Measurements from ENCODE around the gene RIN2. TPM values are rescaled to one million over a fixed set of nuclear protein-coding genes. Genes with fewer than 3 reads are reported as not detected.

The RIN2 gene
- total and polyA plus RNA-seq, 2 experiments from 2014 or later, result 0.08 to 1.4 TPM

- Histone ChIP-seq H3K27me3 (ENCODE audit: insufficient read depth) (no peaks in the 10 kb centered on the region), H3K36me3 (ENCODE audit: insufficient read depth) (no peaks in the 10 kb centered on the region), H3F3A (replicated peaks; ENCODE audit: low read depth) (no peaks in the 10 kb centered on the region), H3K27ac (ENCODE audit: low read depth) (no peak overlapping the region), H3K4me3 (no peak overlapping the region), H3K79me2 (replicated peaks; ENCODE audit: insufficient read depth) (no peaks in the 10 kb centered on the region), H4K20me1 (replicated peaks; ENCODE audit: insufficient read depth) (no peaks in the 10 kb centered on the region), H3K4me1 (ENCODE audit: insufficient read depth) (no peaks in the 10 kb centered on the region), H3K9me2 (ENCODE audit: insufficient read depth) (no peaks in the 10 kb centered on the region), H2AFZ (no peak overlapping the region), H3K4me2 (no peak overlapping the region)
- peaks cover 8% of the 10 kb centered on the region; the same call in 2 of the 3 replicates for H3K4me1 Mint-ChIP-seq
- no peak for TF ChIP-seq POLR2AphosphoS5 (IDR thresholded peaks at IDR 0.05; ENCODE audit: low read depth)
- TF ChIP-seq CREB1 (CRISPR knock-in tag; IDR thresholded peaks at IDR 0.05; ENCODE audit: low read depth), result no peak
- no peak overlapping the region for H3K27ac Mint-ChIP-seq
- no peaks in the 10 kb centered on the region for H3K36me3 Mint-ChIP-seq (ENCODE audit: low read depth)
- no peaks in the 10 kb centered on the region for H3K9me3 Mint-ChIP-seq
- DNase-seq (ENCODE audit: low spot score) (no peak), ATAC-seq (no peak)
- H3K4me3 Mint-ChIP-seq, result no peak overlapping the region
- peaks cover 2% of the 10 kb centered on the region for H3K27me3 Mint-ChIP-seq (ENCODE audit: insufficient read depth, low read depth, poor library complexity)
Observed at GRCh38 chr20:19737025-19737424, 21.0 kb upstream of the RIN2 start.

DNA sequence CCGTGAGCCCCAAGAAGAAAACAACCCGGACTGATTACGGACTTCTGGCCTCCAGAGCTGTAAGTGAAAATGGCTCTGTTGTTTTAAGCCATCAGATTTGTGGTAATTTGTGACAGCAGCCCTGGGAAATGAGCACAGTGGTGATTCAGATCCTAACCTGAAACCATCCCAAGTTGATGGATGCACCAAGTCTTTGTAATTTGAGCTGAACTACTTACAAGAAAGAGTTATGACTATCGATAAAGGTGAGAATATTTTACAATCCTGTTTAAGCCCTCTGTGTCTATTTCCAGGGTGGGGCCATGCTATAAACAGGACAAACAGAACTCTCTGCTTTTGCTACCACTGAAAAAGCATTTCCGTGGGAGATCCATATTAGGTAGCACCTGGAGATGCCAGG is 19.1 kb upstream of the RIN2 start:
- no peak for DNase-seq (ENCODE audit: low spot score)
- H3K27me3 Mint-ChIP-seq (ENCODE audit: insufficient read depth, low read depth, poor library complexity), result peaks cover 3% of the 10 kb centered on the region
- no peak overlapping the region for H3K4me3 Mint-ChIP-seq
- no peaks in the 10 kb centered on the region for H3K36me3 ChIP-seq (ENCODE audit: insufficient read depth)
- no peak overlapping the region for H2AFZ ChIP-seq
- H3F3A ChIP-seq (replicated peaks; ENCODE audit: low read depth), result no peaks in the 10 kb centered on the region
- no peak overlapping the region for H3K27ac Mint-ChIP-seq
- no peaks in the 10 kb centered on the region for H3K9me3 Mint-ChIP-seq
- H3K4me1 Mint-ChIP-seq, result peaks cover 22% of the 10 kb centered on the region
- no peaks in the 10 kb centered on the region for H3K79me2 ChIP-seq (replicated peaks; ENCODE audit: insufficient read depth)
- H3K4me3 ChIP-seq, result no peak overlapping the region
- no peak for ATAC-seq
- no peak overlapping the region for H3K27ac ChIP-seq (ENCODE audit: low read depth)
- H3K9me2 ChIP-seq (ENCODE audit: insufficient read depth), result peaks cover 2% of the 10 kb centered on the region; the same call in 1 of the 2 replicates
- H3K36me3 Mint-ChIP-seq (ENCODE audit: low read depth), result no peaks in the 10 kb centered on the region
- TF ChIP-seq ZNF114 (CRISPR knock-in tag; IDR thresholded peaks at IDR 0.05), result no peak
- no peaks in the 10 kb centered on the region for H3K4me1 ChIP-seq (ENCODE audit: insufficient read depth)
- H3K4me2 ChIP-seq, result no peak overlapping the region
- no peaks in the 10 kb centered on the region for H4K20me1 ChIP-seq (replicated peaks; ENCODE audit: insufficient read depth)
- H3K27me3 ChIP-seq (ENCODE audit: insufficient read depth), result no peaks in the 10 kb centered on the region

GRCh38 chr20:19739351-19739750 is 18.7 kb upstream of the RIN2 start:
- no peak for ATAC-seq
- no peak overlapping the region for H3K27ac Mint-ChIP-seq
- Histone ChIP-seq H3K4me2 (no peak overlapping the region), H2AFZ (no peak overlapping the region), H3K9me2 (ENCODE audit: insufficient read depth) (peaks cover 6% of the 10 kb centered on the region; the same call in 1 of the 2 replicates), H3K4me3 (no peak overlapping the region), H3K36me3 (ENCODE audit: insufficient read depth) (no peaks in the 10 kb centered on the region), H4K20me1 (replicated peaks; ENCODE audit: insufficient read depth) (no peaks in the 10 kb centered on the region), H3K27ac (ENCODE audit: low read depth) (no peak overlapping the region), H3K4me1 (ENCODE audit: insufficient read depth) (no peaks in the 10 kb centered on the region), H3K27me3 (ENCODE audit: insufficient read depth) (no peaks in the 10 kb centered on the region), H3K79me2 (replicated peaks; ENCODE audit: insufficient read depth) (no peaks in the 10 kb centered on the region), H3F3A (replicated peaks; ENCODE audit: low read depth) (no peaks in the 10 kb centered on the region)
- no peak overlapping the region for H3K4me3 Mint-ChIP-seq
- H3K36me3 Mint-ChIP-seq (ENCODE audit: low read depth), result no peaks in the 10 kb centered on the region; the same call in 2 of the 3 replicates
- H3K4me1 Mint-ChIP-seq, result peaks cover 24% of the 10 kb centered on the region
- H3K9me3 Mint-ChIP-seq, result no peaks in the 10 kb centered on the region; the same call in 2 of the 3 replicates
- DNase-seq (ENCODE audit: low spot score), result no peak
- H3K27me3 Mint-ChIP-seq (ENCODE audit: insufficient read depth, low read depth, poor library complexity), result peaks cover 3% of the 10 kb centered on the region
- TF ChIP-seq, protein P1, sequence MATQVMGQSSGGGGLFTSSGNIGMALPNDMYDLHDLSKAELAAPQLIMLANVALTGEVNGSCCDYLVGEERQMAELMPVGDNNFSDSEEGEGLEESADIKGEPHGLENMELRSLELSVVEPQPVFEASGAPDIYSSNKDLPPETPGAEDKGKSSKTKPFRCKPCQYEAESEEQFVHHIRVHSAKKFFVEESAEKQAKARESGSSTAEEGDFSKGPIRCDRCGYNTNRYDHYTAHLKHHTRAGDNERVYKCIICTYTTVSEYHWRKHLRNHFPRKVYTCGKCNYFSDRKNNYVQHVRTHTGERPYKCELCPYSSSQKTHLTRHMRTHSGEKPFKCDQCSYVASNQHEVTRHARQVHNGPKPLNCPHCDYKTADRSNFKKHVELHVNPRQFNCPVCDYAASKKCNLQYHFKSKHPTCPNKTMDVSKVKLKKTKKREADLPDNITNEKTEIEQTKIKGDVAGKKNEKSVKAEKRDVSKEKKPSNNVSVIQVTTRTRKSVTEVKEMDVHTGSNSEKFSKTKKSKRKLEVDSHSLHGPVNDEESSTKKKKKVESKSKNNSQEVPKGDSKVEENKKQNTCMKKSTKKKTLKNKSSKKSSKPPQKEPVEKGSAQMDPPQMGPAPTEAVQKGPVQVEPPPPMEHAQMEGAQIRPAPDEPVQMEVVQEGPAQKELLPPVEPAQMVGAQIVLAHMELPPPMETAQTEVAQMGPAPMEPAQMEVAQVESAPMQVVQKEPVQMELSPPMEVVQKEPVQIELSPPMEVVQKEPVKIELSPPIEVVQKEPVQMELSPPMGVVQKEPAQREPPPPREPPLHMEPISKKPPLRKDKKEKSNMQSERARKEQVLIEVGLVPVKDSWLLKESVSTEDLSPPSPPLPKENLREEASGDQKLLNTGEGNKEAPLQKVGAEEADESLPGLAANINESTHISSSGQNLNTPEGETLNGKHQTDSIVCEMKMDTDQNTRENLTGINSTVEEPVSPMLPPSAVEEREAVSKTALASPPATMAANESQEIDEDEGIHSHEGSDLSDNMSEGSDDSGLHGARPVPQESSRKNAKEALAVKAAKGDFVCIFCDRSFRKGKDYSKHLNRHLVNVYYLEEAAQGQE (IDR thresholded peaks at IDR 0.05; ENCODE audit: unreplicated experiment), result no peak
- TF ChIP-seq, protein P2, sequence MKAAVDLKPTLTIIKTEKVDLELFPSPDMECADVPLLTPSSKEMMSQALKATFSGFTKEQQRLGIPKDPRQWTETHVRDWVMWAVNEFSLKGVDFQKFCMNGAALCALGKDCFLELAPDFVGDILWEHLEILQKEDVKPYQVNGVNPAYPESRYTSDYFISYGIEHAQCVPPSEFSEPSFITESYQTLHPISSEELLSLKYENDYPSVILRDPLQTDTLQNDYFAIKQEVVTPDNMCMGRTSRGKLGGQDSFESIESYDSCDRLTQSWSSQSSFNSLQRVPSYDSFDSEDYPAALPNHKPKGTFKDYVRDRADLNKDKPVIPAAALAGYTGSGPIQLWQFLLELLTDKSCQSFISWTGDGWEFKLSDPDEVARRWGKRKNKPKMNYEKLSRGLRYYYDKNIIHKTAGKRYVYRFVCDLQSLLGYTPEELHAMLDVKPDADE (IDR thresholded peaks at IDR 0.05), result no peak
- TF ChIP-seq NANOG (IDR thresholded peaks at IDR 0.05; ENCODE audit: borderline replicate concordance), result no peak
- TF ChIP-seq, protein P3, sequence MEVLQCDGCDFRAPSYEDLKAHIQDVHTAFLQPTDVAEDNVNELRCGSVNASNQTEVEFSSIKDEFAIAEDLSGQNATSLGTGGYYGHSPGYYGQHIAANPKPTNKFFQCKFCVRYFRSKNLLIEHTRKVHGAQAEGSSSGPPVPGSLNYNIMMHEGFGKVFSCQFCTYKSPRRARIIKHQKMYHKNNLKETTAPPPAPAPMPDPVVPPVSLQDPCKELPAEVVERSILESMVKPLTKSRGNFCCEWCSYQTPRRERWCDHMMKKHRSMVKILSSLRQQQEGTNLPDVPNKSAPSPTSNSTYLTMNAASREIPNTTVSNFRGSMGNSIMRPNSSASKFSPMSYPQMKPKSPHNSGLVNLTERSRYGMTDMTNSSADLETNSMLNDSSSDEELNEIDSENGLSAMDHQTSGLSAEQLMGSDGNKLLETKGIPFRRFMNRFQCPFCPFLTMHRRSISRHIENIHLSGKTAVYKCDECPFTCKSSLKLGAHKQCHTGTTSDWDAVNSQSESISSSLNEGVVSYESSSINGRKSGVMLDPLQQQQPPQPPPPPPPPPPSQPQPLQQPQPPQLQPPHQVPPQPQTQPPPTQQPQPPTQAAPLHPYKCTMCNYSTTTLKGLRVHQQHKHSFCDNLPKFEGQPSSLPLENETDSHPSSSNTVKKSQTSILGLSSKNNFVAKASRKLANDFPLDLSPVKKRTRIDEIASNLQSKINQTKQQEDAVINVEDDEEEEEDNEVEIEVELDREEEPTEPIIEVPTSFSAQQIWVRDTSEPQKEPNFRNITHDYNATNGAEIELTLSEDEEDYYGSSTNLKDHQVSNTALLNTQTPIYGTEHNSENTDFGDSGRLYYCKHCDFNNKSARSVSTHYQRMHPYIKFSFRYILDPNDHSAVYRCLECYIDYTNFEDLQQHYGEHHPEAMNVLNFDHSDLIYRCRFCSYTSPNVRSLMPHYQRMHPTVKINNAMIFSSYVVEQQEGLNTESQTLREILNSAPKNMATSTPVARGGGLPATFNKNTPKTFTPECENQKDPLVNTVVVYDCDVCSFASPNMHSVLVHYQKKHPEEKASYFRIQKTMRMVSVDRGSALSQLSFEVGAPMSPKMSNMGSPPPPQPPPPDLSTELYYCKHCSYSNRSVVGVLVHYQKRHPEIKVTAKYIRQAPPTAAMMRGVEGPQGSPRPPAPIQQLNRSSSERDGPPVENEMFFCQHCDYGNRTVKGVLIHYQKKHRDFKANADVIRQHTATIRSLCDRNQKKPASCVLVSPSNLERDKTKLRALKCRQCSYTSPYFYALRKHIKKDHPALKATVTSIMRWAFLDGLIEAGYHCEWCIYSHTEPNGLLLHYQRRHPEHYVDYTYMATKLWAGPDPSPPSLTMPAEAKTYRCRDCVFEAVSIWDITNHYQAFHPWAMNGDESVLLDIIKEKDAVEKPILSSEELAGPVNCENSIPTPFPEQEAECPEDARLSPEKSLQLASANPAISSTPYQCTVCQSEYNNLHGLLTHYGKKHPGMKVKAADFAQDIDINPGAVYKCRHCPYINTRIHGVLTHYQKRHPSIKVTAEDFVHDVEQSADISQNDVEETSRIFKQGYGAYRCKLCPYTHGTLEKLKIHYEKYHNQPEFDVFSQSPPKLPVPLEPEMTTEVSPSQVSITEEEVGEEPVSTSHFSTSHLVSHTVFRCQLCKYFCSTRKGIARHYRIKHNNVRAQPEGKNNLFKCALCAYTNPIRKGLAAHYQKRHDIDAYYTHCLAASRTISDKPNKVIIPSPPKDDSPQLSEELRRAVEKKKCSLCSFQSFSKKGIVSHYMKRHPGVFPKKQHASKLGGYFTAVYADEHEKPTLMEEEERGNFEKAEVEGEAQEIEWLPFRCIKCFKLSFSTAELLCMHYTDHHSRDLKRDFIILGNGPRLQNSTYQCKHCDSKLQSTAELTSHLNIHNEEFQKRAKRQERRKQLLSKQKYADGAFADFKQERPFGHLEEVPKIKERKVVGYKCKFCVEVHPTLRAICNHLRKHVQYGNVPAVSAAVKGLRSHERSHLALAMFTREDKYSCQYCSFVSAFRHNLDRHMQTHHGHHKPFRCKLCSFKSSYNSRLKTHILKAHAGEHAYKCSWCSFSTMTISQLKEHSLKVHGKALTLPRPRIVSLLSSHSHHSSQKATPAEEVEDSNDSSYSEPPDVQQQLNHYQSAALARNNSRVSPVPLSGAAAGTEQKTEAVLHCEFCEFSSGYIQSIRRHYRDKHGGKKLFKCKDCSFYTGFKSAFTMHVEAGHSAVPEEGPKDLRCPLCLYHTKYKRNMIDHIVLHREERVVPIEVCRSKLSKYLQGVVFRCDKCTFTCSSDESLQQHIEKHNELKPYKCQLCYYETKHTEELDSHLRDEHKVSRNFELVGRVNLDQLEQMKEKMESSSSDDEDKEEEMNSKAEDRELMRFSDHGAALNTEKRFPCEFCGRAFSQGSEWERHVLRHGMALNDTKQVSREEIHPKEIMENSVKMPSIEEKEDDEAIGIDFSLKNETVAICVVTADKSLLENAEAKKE (CRISPR knock-in tag; IDR thresholded peaks at IDR 0.05), result no peak

Data from GM23338 (cell line).